SK-N-SH (cell line): Measurements from ENCODE around the gene MYH16.

Experiments used
- CTCF ChIP-seq: fragments of 200-600 bp; sonication (generic); IDR thresholded peaks from 2 replicates; pipeline ENCODE4 v1.6.1; 2017; ENCODE audit warnings: antibody characterized with exemption, mild to moderate bottlenecking, moderate library complexity
- EP300 ChIP-seq, 2 experiments: IDR thresholded peaks; 2 replicates each; pipeline versions ENCODE4 v1.4.0 to v1.6.1; 2012; ENCODE audit warnings: borderline replicate concordance in 1 of 2, low read depth in 1 of 2, low read length in 1 of 2
- GABPA ChIP-seq: IDR thresholded peaks from 2 replicates; pipeline ENCODE4 v1.4.0; 2012; ENCODE audit warnings: low read depth, mild to moderate bottlenecking
- MAX ChIP-seq: IDR thresholded peaks from 2 replicates; pipeline ENCODE4 v1.4.0; 2012; ENCODE audit warnings: low read depth
- POLR2AphosphoS5 ChIP-seq: IDR thresholded peaks from 2 replicates; pipeline ENCODE4 v1.6.1; 2012; ENCODE audit warnings: low read depth, low read length
- RCOR1 ChIP-seq: fragments of 150-350 bp; IDR thresholded peaks from 2 replicates; pipeline ENCODE4 v1.6.1; 2017; ENCODE audit warnings: antibody characterized with exemption, low read length

- TF ChIP-seq MAX (no peak), CTCF (no peak), EP300 (IDR thresholded peaks at IDR 0.05; ENCODE audit: borderline replicate concordance in 1 of 2, low read depth in 1 of 2, low read length in 1 of 2) (no peak), GABPA (no peak), POLR2AphosphoS5 (no peak), RCOR1 (no peak)
Observed at GRCh38 chr7:99261646-99262045, 11.0 kb upstream of the MYH16 start.
